Cardiac fibroblast (primary cell): ENCODE measurements around the gene DPYD.

Experiments used
- DNase-seq, 2 donors: peaks; one replicate each; pipeline versions ENCODE4 v3.0.0 to v3.0.0-alpha.2; 2010; ENCODE audit warnings: low read depth in 2 of 2
- H3K4me3 ChIP-seq, 2 donors: replicated peaks in 1 of 2; 1 replicate in 1 of 2; 2 replicates in 1 of 2; pipeline ENCODE4 v1.5.1; 2011; ENCODE audit warnings: low read depth in 2 of 2, low read length in 2 of 2, mild to moderate bottlenecking in 2 of 2, moderate library complexity in 1 of 2
- TF ChIP-seq, protein P1 (sequence below): IDR thresholded peaks from one replicate; pipeline ENCODE4 v1.5.1; 2011; ENCODE audit warnings: low read depth, mild to moderate bottlenecking, low read length, inconsistent platforms

The DPYD gene

DNA sequence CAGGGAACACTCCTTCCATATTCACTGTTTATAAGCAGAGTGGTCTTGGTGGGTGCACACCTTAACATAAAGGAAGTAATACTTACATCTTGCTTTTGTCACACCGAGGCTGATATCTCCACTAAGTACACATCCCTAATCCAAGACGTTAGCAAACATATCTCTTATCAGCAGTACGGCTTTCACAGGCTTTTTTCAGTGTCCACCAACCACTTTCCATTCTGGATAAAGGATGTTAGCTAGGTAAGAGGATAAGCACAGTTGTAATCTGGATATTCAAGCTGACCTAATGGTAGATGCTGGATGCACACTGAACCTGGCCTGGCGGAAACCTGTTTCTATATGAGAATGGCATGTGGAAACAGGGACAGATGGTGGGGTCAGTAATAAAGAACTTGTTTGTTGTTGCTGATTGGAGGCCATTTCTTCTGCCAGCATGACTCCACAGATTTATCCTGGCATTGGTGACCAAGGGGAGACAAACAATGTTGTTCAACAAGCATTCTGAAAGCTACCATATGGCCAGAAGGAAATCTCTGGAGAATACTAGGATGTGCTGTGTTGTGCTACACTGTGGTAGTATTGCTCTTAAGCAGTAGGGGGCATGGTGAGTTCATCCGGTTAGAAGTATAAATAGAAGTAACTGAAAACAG lies 782.8 kb downstream of the DPYD start:
- peak; percentile 91 to 92 for DNase-seq
- TF ChIP-seq, protein P1, sequence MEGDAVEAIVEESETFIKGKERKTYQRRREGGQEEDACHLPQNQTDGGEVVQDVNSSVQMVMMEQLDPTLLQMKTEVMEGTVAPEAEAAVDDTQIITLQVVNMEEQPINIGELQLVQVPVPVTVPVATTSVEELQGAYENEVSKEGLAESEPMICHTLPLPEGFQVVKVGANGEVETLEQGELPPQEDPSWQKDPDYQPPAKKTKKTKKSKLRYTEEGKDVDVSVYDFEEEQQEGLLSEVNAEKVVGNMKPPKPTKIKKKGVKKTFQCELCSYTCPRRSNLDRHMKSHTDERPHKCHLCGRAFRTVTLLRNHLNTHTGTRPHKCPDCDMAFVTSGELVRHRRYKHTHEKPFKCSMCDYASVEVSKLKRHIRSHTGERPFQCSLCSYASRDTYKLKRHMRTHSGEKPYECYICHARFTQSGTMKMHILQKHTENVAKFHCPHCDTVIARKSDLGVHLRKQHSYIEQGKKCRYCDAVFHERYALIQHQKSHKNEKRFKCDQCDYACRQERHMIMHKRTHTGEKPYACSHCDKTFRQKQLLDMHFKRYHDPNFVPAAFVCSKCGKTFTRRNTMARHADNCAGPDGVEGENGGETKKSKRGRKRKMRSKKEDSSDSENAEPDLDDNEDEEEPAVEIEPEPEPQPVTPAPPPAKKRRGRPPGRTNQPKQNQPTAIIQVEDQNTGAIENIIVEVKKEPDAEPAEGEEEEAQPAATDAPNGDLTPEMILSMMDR = peak; percentile 72
- no peak overlapping the region for H3K4me3 ChIP-seq

DNA sequence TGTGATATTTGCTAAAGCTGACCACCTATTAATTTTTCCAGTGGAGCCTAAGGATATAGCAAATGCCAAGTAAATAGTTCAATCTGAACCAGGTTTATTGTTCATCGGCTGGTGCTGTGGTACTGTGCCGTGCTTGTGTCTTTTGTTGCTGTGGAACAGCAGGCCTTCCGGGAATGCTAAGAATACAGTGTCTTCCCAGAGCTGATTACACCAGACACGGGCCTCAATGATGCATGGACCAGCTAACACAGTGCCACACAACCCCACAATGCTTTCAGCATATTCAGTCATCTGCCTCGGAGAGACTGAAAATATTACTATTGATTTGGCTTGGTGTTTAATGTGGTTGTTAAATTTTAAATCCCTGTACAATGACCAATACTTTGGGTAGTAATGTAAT lies 783.8 kb downstream of the DPYD start:
- H3K4me3 ChIP-seq = no peak overlapping the region
- TF ChIP-seq, protein P1 = no peak
- no peak for DNase-seq

DNA sequence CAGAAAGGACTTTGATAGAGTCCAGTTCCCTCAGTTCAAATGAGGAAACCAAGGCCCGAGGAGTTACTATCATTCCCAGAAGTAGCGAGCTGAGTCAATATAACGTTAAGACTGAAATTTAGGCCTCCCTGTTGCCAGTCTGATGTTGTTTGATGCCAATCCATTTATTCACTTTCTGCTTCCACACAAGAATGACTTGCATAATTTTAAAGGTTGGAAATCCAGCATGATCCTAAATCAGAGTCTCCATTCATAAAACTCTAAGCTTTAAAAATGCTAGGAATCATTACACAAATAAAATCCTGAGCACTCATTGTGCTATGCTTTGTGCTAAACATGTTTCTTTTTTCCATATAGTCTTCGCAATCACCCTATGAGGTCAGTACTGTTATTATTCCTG lies 784.9 kb downstream of the DPYD start:
- DNase-seq = no peak
- TF ChIP-seq, protein P1 = no peak
- H3K4me3 ChIP-seq = no peak overlapping the region

DNA sequence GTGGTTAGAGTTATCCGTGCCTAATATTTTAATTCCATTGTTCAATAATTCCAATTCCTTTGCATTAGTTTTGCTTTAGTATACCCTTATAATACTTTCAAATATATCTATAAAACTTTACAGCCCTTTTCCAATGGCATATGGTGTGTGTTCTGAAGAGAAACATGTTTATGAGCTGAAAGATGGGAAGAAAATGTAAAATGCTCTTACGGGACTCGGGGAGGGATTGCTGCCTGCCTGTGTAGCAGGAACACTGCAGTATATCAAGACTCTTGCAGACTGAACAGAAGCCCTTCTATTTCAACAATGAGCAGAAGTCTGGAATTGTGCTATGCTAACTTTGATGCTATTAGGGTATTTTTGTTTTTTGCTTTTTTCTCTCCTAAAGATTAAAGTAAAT lies 792.4 kb downstream of the DPYD start:
- TF ChIP-seq, protein P1 = no peak
- DNase-seq = no peak
- no peak overlapping the region for H3K4me3 ChIP-seq

DNA sequence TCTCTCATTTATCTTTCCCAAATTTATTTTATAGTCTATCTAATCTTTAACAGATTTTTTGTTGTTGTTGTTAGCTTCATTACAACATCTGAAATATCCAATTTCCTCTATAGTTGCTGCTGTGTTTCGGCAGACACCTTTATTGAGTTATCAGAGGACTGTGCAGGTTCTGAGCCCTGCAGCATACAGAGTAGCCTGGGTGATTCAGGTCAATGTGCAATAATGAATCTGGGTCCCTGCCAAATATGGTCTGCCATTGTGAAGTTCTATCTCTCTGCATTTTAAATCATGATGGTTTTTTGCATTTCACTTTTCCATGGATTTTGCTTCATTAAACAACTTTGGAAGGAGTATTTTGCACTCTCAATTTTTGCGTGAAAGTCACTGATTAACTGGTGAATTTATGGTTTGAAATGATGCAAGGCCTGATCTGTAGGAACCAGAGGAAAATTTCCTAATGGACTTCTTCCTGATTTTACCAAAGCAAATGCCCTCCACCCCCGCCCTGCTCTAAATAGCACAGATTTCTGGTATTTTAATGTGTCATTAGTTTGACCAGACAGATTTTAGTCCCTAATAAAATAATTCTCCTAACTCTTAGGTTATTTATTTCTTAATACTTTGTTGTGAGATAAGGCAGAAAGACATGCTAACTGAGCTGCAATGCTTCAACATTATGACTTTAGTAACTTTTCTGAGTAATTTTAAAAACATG lies 797.0 kb downstream of the DPYD start:
- peak; percentile 10 to 20 for DNase-seq
- TF ChIP-seq, protein P1 = no peak
- no peak overlapping the region for H3K4me3 ChIP-seq

DNA sequence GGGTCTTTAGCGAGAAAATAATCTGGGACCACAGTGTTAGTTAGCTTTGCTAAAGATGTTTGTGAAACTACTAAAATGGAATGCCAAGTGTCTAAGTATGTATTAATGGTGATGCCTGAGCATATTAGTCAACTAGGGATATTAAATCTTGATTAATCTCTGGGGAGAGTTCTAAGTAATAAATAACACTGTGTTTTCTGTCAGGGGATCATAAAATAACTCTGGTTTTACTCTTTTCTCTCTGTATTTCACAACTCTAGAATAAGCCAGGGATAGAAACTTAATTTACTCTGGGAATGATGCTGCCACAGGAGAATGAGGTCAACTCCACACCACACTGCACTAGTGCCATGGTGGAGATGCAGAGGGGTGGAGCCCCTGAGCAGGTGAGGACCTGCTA lies 800.0 kb downstream of the DPYD start:
- no peak for DNase-seq
- TF ChIP-seq, protein P1 = no peak
- no peak overlapping the region for H3K4me3 ChIP-seq
